Measurements from ENCODE around the gene ITGA11. TPM values are rescaled to one million over a fixed set of nuclear protein-coding genes. Genes with fewer than 3 reads are reported as not detected.

Gene ITGA11
- total and polyA plus RNA-seq, 2 experiments from 2014 or later = 0.03 to 0.40 TPM

GRCh38 chr15:68284616-68285258 is 147.2 kb downstream of the ITGA11 start:
- Histone ChIP-seq H3K4me3 (no peak overlapping the region), H3K27ac (ENCODE audit: low read depth) (no peak overlapping the region), H3K4me1 (ENCODE audit: insufficient read depth) (peaks cover 70% of the 10 kb centered on the region), H3K9me2 (ENCODE audit: insufficient read depth) (no peaks in the 10 kb centered on the region), H3K4me2 (peak overlapping the region; percentile 16; the same call in 1 of the 2 replicates), H3K36me3 (ENCODE audit: insufficient read depth) (peaks cover 5% of the 10 kb centered on the region; the same call in 1 of the 2 replicates), H2AFZ (no peak overlapping the region), H3F3A (replicated peaks; ENCODE audit: low read depth) (no peaks in the 10 kb centered on the region; the same call in 1 of the 2 replicates), H3K27me3 (ENCODE audit: insufficient read depth) (no peaks in the 10 kb centered on the region), H3K79me2 (replicated peaks; ENCODE audit: insufficient read depth) (peaks cover 100% of the 10 kb centered on the region), H4K20me1 (replicated peaks; ENCODE audit: insufficient read depth) (peaks cover 44% of the 10 kb centered on the region)
- Mint-ChIP-seq H3K4me3 (no peak overlapping the region), H3K27ac (no peak overlapping the region), H3K4me1 (peaks cover 68% of the 10 kb centered on the region), H3K9me3 (peaks cover 10% of the 10 kb centered on the region; the same call in 2 of the 3 replicates), H3K36me3 (ENCODE audit: low read depth) (peaks cover 30% of the 10 kb centered on the region), H3K27me3 (ENCODE audit: insufficient read depth, low read depth, poor library complexity) (peaks cover 6% of the 10 kb centered on the region)
- no peak for ATAC-seq
- no peak for TF ChIP-seq EZH2 (IDR thresholded peaks at IDR 0.05; ENCODE audit: low read depth, unreplicated experiment)
- TF ChIP-seq JUNB (IDR thresholded peaks at IDR 0.05; ENCODE audit: unreplicated experiment) = no peak
- no peak for TF ChIP-seq ZNF462 (CRISPR knock-in tag; IDR thresholded peaks at IDR 0.05)
- no peak for TF ChIP-seq POLR2AphosphoS5 (IDR thresholded peaks at IDR 0.05; ENCODE audit: low read depth)
- no peak for TF ChIP-seq ZNF114 (CRISPR knock-in tag; IDR thresholded peaks at IDR 0.05)
- TF ChIP-seq ETS1 (IDR thresholded peaks at IDR 0.05) = no peak
- no peak for TF ChIP-seq ZNF331 (CRISPR knock-in tag; IDR thresholded peaks at IDR 0.05; ENCODE audit: low read depth)
- TF ChIP-seq REST (IDR thresholded peaks at IDR 0.05; ENCODE audit: unreplicated experiment) = no peak
- DNase-seq (ENCODE audit: low spot score) = no peak

Data from GM23338 (cell line).